ENCODE data around the gene TRIO. TPM values are rescaled to one million over a fixed set of nuclear protein-coding genes. Genes with fewer than 3 reads are reported as not detected.

The TRIO gene
- total and polyA plus RNA-seq, 12 donors: 26.2 to 85.2 (median 61.9) TPM

DNA sequence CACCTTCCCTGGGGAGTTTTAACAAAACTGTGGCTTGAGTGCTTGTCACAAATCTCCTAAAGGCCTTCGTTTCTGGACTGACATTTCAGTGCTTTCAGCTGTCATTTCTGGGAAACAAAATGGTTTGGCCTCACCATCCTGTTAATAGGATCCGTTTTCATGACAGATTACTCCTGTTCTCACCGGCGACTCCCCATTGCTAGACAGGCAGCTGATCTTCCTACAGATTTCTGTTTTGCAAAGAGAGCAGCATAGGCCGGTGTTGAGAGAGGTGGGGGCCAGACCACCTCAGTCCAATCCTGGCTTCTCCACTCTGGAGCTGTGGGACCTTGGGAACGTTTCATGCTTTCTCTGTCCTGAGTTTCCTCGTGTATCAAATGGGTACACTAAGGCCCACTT is 363.0 kb downstream of the TRIO start:
- ATAC-seq (no peak), DNase-seq (no peak)
- Histone ChIP-seq H3K27ac (no peak overlapping the region), H3K9me3 (no peaks in the 10 kb centered on the region), H3K36me3 (peaks cover 0 to 95% (median 54%) of the 10 kb centered on the region in 9 donors), H3K27me3 (no peaks in the 10 kb centered on the region), H3K4me1 (peaks cover 0 to 8% (median 0%) of the 10 kb centered on the region in 9 donors), H3K4me3 (no peak overlapping the region)
- TF ChIP-seq, protein P1, sequence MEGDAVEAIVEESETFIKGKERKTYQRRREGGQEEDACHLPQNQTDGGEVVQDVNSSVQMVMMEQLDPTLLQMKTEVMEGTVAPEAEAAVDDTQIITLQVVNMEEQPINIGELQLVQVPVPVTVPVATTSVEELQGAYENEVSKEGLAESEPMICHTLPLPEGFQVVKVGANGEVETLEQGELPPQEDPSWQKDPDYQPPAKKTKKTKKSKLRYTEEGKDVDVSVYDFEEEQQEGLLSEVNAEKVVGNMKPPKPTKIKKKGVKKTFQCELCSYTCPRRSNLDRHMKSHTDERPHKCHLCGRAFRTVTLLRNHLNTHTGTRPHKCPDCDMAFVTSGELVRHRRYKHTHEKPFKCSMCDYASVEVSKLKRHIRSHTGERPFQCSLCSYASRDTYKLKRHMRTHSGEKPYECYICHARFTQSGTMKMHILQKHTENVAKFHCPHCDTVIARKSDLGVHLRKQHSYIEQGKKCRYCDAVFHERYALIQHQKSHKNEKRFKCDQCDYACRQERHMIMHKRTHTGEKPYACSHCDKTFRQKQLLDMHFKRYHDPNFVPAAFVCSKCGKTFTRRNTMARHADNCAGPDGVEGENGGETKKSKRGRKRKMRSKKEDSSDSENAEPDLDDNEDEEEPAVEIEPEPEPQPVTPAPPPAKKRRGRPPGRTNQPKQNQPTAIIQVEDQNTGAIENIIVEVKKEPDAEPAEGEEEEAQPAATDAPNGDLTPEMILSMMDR (IDR thresholded peaks at IDR 0.05): no peak
- WGBS, 2 donors: 75 to 77% methylated on average over 7 of the region's 7 CpGs
- intact Hi-C loops (cut with DNase I): loop anchor here in 1 of 10 donors (10.0 kb wide), 1 partner anchor 139 kb away; no protein-coding TSS in a partner anchor

DNA sequence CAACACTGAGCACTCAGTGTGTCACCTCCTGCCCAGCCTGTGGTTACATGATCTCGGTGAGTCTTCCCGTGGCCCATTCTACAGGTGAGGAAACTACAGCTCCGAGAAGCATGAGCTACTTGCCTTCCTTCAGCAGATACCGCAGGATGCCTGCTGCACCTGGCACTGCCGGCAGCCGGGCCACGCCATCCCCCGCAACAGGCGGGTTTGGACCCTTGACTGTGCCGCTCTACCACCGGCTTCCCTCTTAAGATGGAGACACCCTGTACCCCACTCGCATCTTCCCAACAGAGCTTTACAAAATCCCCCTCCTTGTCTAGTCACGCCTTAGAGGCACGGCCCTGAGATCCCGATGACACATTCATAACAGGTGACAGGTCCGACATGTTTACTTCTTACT is 363.5 kb downstream of the TRIO start:
- Histone ChIP-seq H3K27me3 (no peaks in the 10 kb centered on the region), H3K4me3 (no peak overlapping the region), H3K4me1 (peaks cover 0 to 8% (median 0%) of the 10 kb centered on the region in 9 donors), H3K9me3 (no peaks in the 10 kb centered on the region), H3K36me3 (peaks cover 0 to 89% (median 49%) of the 10 kb centered on the region in 9 donors), H3K27ac (no peak overlapping the region)
- DNase-seq (no peak), ATAC-seq (no peak)
- intact Hi-C loops (cut with DNase I): loop anchor here in 1 of 10 donors (10.0 kb wide), 1 partner anchor 138 kb away; no protein-coding TSS in a partner anchor
- WGBS, 2 donors: 96 to 99% methylated on average over 16 of the region's 16 CpGs
- TF ChIP-seq, protein P1 (IDR thresholded peaks at IDR 0.05): no peak

DNA sequence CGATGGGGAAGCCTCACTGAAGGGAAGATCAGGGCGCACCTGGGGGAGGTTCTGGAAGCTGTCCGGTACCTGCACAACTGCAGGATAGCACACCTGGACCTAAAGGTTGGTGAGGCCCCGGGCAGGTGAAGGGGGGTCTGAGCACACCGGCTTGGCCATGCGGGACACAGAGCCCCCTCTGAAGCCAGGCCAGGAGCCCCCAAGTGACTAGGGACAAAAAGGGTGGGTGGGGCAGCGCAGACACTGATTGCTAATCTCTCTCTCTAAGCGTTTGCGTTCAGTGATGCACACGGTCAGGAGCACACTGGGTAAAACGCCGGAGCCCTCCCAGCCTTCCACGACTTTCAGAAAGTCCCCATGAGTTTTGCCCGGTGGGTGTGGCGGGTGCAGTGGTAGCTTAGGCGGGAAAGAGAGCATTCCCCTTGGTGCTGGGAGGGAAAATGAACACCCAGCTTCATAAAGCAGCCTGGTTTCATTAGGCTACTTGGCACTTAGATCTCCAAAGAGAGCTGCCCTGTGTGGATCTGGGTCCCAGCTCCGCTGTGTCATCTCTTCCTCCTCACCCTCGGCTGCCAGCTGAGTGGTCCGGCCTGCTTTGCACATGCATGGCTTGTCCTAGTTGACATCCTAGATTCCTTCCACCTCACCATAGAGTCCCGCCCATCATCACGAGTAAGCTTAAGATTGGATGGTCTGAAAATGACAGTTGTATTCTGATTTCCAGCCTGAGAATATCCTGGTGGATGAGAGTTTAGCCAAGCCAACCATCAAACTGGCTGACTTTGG is 364.2 kb downstream of the TRIO start:
- intact Hi-C loops (cut with DNase I): loop anchor here in 1 of 10 donors (10.0 kb wide), 1 partner anchor 137 kb away; no protein-coding TSS in a partner anchor
- H3K4me3 ChIP-seq: no peak overlapping the region
- DNase-seq: no peak
- 91 to 93% methylated on average over 21 of the region's 21 CpGs for WGBS, 2 donors
- peaks cover 0 to 83% (median 42%) of the 10 kb centered on the region in 9 donors for H3K36me3 ChIP-seq
- ATAC-seq: no peak
- TF ChIP-seq, protein P1 (IDR thresholded peaks at IDR 0.05): no peak
- H3K27ac ChIP-seq: no peak overlapping the region
- peaks cover 0 to 8% (median 0%) of the 10 kb centered on the region in 9 donors for H3K4me1 ChIP-seq
- no peaks in the 10 kb centered on the region for H3K27me3 ChIP-seq
- H3K9me3 ChIP-seq: no peaks in the 10 kb centered on the region

DNA sequence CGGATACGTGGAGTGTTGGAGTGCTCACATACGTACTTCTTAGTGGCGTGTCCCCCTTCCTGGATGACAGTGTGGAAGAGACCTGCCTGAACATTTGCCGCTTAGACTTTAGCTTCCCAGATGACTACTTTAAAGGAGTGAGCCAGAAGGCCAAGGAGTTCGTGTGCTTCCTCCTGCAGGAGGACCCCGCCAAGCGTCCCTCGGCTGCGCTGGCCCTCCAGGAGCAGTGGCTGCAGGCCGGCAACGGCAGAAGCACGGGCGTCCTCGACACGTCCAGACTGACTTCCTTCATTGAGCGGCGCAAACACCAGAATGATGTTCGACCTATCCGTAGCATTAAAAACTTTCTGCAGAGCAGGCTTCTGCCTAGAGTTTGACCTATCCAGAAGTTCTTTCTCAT is 364.9 kb downstream of the TRIO start:
- Histone ChIP-seq H3K36me3 (peaks cover 0 to 76% (median 36%) of the 10 kb centered on the region in 9 donors), H3K27ac (no peak overlapping the region), H3K27me3 (no peaks in the 10 kb centered on the region), H3K9me3 (no peaks in the 10 kb centered on the region), H3K4me1 (peaks cover 0 to 5% (median 0%) of the 10 kb centered on the region in 9 donors), H3K4me3 (no peak overlapping the region)
- DNase-seq (no peak), ATAC-seq (no peak)
- TF ChIP-seq, protein P1 (IDR thresholded peaks at IDR 0.05): no peak
- intact Hi-C loops (cut with DNase I): loop anchor here in 1 of 10 donors (10.0 kb wide), 1 partner anchor 137 kb away; no protein-coding TSS in a partner anchor
- 93 to 95% methylated on average over 20 of the region's 20 CpGs for WGBS, 2 donors

Data from heart right ventricle (tissue), 16 donors.